ENCODE data around the gene SEMA4B.
"Not testable (repeated sequence)": the region's sequence is repeated elsewhere in the genome, so short reads cannot be mapped to it uniquely, and the experiment has no call there.

Gene SEMA4B

DNA sequence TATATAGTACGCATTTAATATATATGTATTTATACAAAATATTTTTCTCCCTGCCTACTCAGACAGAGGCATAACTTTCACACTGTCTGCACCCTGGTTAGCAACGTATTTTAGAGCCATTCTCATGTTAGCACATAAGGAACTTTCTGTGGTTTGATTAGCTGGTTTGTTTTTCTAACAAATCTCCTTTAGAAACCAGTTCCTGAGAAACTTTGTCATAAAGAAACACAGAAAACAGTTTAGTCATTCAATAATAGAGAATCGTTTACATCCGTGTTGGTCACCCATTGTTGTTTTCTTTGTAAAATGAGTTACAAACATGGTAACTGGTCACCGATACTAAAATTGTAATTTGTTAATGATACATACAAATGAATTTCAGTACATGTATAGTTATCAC, 58.4 kb downstream of the SEMA4B start:
- no peaks in the 10 kb centered on the region for H3K9me3 ChIP-seq (ENCODE audit: control insufficient read depth, low read depth, low read length)
- H3K27me3 ChIP-seq (ENCODE audit: control insufficient read depth, insufficient read depth, low read length), result no peaks in the 10 kb centered on the region
- no peak overlapping the region for H3K9ac ChIP-seq (ENCODE audit: low read length)
- H3K36me3 ChIP-seq (ENCODE audit: control insufficient read depth, low read depth, low read length), result no peaks in the 10 kb centered on the region
- H3K4me1 ChIP-seq (ENCODE audit: control insufficient read depth, low read depth, low read length), result peaks cover 3% of the 10 kb centered on the region
- no peak overlapping the region for H3K4me3 ChIP-seq (ENCODE audit: low read length)
- H3K27ac ChIP-seq (ENCODE audit: low read length), result no peak overlapping the region

DNA sequence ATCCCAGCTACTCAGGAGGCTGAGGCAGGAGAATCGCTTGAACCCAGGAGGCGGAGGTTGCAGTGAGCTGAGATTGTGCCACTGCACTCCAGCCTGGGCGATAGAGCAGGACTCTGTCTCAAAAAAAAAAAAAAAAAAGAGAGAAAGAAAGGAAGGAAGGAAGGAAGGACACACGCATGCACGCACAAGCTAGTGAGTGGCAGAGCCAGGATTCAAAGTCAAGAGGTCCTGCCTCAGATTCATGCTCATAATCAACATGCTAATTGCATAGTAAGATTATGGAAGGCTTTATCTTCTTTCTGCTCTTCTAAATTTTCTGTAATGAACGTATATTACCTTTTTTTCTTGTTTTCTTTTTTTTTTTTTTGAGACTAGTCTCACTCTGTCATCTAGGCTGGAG, 59.6 kb downstream of the SEMA4B start:
- H3K9ac ChIP-seq (ENCODE audit: low read length); H3K27ac ChIP-seq (ENCODE audit: low read length); H3K9me3 ChIP-seq (ENCODE audit: control insufficient read depth, low read depth, low read length); H3K4me3 ChIP-seq (ENCODE audit: low read length); H3K4me1 ChIP-seq (ENCODE audit: control insufficient read depth, low read depth, low read length); H3K36me3 ChIP-seq (ENCODE audit: control insufficient read depth, low read depth, low read length); H3K27me3 ChIP-seq (ENCODE audit: control insufficient read depth, insufficient read depth, low read length): not testable (repeated sequence)

DNA sequence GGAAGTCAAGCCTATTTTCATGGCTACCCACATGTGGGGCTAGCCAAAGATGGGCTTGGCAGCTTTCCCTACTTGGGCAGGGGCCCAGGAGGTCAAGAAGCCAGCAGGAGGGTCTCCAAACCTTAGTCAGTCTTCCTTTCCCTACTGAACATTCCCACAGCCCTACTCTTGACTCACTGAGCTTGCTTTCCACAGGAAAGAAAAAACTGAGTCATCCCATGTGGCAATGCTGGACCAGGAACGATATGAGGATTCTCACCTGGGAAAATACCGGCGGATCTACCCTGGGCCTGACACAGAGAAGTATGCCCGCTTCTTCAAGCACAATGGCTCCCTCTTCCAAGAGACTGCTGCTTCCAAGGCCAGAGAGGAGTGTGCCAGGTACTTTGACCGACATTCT, 60.7 kb downstream of the SEMA4B start:
- H3K27me3 ChIP-seq (ENCODE audit: control insufficient read depth, insufficient read depth, low read length), result no peaks in the 10 kb centered on the region
- peaks cover 1% of the 10 kb centered on the region for H3K36me3 ChIP-seq (ENCODE audit: control insufficient read depth, low read depth, low read length)
- no peaks in the 10 kb centered on the region for H3K9me3 ChIP-seq (ENCODE audit: control insufficient read depth, low read depth, low read length)
- H3K4me3 ChIP-seq (ENCODE audit: low read length), result no peak overlapping the region
- H3K9ac ChIP-seq (ENCODE audit: low read length), result no peak overlapping the region
- H3K27ac ChIP-seq (ENCODE audit: low read length), result no peak overlapping the region
- H3K4me1 ChIP-seq (ENCODE audit: control insufficient read depth, low read depth, low read length), result peaks cover 12% of the 10 kb centered on the region

DNA sequence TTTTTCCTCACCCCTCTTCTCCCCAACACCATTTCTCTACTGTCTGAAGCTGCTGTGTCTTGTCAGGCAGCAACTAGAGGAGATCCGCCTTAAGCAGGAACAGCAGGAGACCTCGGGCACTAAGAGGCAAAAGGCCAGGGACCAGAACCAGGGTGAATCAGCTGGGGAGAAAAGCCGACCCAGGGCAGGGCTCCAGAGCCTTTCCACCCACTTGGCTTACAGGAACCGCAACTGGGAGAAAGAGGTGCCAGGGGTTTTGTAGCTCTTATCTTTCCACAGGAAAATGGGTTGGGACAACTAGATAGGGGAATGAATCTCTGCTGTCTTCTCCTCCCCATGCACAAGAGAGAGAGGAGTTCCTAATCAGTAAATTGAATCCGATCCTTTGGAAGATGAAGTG, 61.3 kb downstream of the SEMA4B start:
- Histone ChIP-seq H3K4me3 (ENCODE audit: low read length) (no peak overlapping the region), H3K4me1 (ENCODE audit: control insufficient read depth, low read depth, low read length) (peaks cover 17% of the 10 kb centered on the region), H3K27ac (ENCODE audit: low read length) (no peak overlapping the region), H3K27me3 (ENCODE audit: control insufficient read depth, insufficient read depth, low read length) (no peaks in the 10 kb centered on the region), H3K36me3 (ENCODE audit: control insufficient read depth, low read depth, low read length) (peaks cover 4% of the 10 kb centered on the region), H3K9ac (ENCODE audit: low read length) (no peak overlapping the region), H3K9me3 (ENCODE audit: control insufficient read depth, low read depth, low read length) (no peaks in the 10 kb centered on the region)

DNA sequence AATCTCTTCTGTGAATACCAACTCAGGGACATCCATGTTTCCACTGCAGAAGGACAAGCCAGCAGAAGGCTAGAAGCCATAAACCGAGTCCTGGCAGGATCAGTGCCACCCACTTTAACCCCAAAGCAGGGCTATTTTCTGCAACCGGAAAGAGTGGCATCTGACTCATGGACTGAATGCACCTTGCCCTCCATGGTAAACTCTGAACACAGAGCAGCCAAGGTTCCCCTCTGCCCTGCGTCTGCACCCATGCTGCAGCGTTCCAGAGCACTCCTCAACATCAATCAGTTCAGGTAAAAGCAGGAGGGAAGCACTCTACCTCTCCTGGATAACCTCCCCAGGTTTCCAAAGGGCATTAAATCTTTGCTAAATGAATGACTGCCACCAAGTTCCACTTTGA, 63.5 kb downstream of the SEMA4B start:
- H3K27ac ChIP-seq (ENCODE audit: low read length), result peak overlapping the region; percentile 97
- H3K36me3 ChIP-seq (ENCODE audit: control insufficient read depth, low read depth, low read length), result peaks cover 10% of the 10 kb centered on the region
- H3K4me1 ChIP-seq (ENCODE audit: control insufficient read depth, low read depth, low read length), result peaks cover 27% of the 10 kb centered on the region
- H3K4me3 ChIP-seq (ENCODE audit: low read length), result peak overlapping the region; percentile 94
- no peaks in the 10 kb centered on the region for H3K9me3 ChIP-seq (ENCODE audit: control insufficient read depth, low read depth, low read length)
- H3K27me3 ChIP-seq (ENCODE audit: control insufficient read depth, insufficient read depth, low read length), result no peaks in the 10 kb centered on the region
- peak overlapping the region; percentile 95 for H3K9ac ChIP-seq (ENCODE audit: low read length)

DNA sequence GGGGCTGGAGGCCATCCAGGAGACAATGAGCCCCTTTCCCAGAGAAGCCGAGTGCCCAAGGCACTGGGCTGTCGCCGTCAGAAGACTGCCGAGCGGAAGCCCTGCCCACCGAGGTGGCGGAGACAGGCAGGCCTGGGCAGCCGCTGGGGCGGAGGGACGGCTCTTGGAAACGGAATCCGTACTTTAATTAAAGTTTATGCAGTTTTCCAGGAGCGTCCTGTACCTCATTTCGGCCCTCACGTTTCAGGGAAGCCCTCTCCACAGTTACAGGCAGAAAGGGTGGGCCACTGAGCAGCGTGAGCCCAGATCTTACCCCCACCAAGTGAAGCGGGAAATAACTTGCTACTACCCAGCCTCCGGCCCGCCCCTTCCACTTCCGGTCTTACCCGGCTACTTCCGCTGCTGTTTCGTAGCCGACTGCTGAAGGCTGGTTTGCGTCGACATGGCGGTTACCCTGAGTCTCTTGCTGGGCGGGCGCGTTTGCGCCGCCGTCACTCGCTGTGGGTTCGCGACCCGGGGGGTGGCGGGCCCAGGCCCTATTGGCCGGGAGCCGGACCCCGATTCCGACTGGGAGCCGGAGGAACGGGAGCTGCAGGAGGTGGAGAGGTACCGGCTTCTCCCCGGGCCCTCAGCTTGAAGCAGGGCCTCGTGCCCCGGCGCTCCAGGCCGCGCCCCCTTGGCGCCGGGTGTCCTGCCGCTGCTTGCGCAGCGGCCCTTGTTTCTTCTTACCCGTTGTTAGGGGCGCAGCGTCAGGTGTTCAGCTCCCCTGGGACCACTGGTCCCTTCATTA, 64.3 kb downstream of the SEMA4B start, which contains the start of gene NGRN:
Gene NGRN (plus strand): TSS at position 402 of the 790 bp plus-strand sequence. CDS start 41 bp downstream, at position 443.
- H3K27me3 ChIP-seq (ENCODE audit: control insufficient read depth, insufficient read depth, low read length), result no peaks in the 10 kb centered on the region
- peaks cover 18% of the 10 kb centered on the region for H3K36me3 ChIP-seq (ENCODE audit: control insufficient read depth, low read depth, low read length)
- H3K9me3 ChIP-seq (ENCODE audit: control insufficient read depth, low read depth, low read length), result no peaks in the 10 kb centered on the region
- H3K4me1 ChIP-seq (ENCODE audit: control insufficient read depth, low read depth, low read length), result peaks cover 27% of the 10 kb centered on the region
- peak within 1 kb of the TSS; percentile 95 for H3K9ac ChIP-seq (ENCODE audit: low read length)
- H3K27ac ChIP-seq (ENCODE audit: low read length), result peak within 1 kb of the TSS; percentile 97
- peak within 1 kb of the TSS; percentile 94 for H3K4me3 ChIP-seq (ENCODE audit: low read length)

DNA sequence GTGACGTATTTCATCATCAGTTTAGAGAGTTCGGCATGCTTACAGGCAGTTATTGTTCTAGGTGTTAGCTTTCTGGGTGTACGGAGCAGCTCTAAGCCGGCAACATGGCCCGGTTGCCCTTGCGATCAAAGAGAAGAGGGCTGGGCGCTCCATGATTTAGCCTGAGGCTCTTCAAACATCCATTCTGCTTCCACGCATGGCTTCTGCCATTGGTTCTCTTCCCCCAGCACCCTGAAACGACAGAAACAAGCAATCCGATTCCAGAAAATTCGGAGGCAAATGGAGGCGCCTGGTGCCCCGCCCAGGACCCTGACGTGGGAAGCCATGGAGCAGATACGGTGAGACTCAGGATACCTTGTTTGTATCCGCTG, 64.9 kb downstream of the SEMA4B start:
- H3K4me3 ChIP-seq (ENCODE audit: low read length), result peak overlapping the region; percentile 94
- H3K9me3 ChIP-seq (ENCODE audit: control insufficient read depth, low read depth, low read length), result no peaks in the 10 kb centered on the region
- peaks cover 27% of the 10 kb centered on the region for H3K4me1 ChIP-seq (ENCODE audit: control insufficient read depth, low read depth, low read length)
- H3K27ac ChIP-seq (ENCODE audit: low read length), result peak overlapping the region; percentile 97
- peaks cover 24% of the 10 kb centered on the region for H3K36me3 ChIP-seq (ENCODE audit: control insufficient read depth, low read depth, low read length)
- H3K9ac ChIP-seq (ENCODE audit: low read length), result peak overlapping the region; percentile 95
- H3K27me3 ChIP-seq (ENCODE audit: control insufficient read depth, insufficient read depth, low read length), result no peaks in the 10 kb centered on the region

DNA sequence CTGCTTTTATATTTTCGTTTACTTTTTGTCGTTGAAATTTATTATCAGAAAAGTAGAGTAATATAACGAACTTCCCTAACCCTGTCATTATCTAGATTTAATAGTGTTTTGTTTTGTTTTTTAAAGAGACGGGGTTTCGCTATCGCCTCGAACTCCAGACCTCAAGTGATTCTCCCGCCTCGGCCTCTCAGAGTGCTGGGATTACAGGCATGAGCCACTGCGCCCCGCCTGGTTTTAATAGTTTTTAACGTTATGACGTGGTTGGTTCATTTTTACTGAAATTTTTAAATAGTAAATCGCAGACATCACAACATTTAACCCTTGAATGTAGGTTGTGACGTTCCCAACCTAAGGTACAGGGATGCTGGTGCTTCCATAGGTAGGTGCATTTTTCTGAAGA, 65.4 kb downstream of the SEMA4B start:
- Histone ChIP-seq H3K36me3 (ENCODE audit: control insufficient read depth, low read depth, low read length) (peaks cover 28% of the 10 kb centered on the region), H3K4me1 (ENCODE audit: control insufficient read depth, low read depth, low read length) (peaks cover 27% of the 10 kb centered on the region), H3K4me3 (ENCODE audit: low read length) (peak overlapping the region; percentile 94), H3K27ac (ENCODE audit: low read length) (peak overlapping the region; percentile 97), H3K27me3 (ENCODE audit: control insufficient read depth, insufficient read depth, low read length) (no peaks in the 10 kb centered on the region), H3K9ac (ENCODE audit: low read length) (peak overlapping the region; percentile 95), H3K9me3 (ENCODE audit: control insufficient read depth, low read depth, low read length) (no peaks in the 10 kb centered on the region)

DNA sequence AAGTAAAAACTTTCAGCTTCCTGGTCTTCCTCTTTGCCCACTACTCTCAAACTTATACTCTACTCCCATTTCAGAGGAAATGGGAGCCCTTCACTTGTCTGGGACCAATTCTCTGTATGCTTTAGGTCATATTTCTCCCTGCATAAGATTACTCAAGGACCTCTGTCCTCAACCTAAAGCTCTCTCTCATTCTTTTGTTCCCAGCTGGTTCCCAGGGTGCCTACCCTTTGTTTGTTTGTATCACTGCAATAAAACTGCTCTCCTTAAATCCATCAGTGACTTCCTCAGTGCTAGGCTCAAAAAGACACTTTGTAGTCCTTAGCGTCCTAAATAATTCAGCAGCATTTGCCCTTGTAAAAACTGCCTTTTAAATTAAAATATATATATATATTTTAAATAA, 67.3 kb downstream of the SEMA4B start:
- H3K27me3 ChIP-seq (ENCODE audit: control insufficient read depth, insufficient read depth, low read length), result no peaks in the 10 kb centered on the region
- no peak overlapping the region for H3K9ac ChIP-seq (ENCODE audit: low read length)
- H3K36me3 ChIP-seq (ENCODE audit: control insufficient read depth, low read depth, low read length), result peaks cover 45% of the 10 kb centered on the region
- H3K4me1 ChIP-seq (ENCODE audit: control insufficient read depth, low read depth, low read length), result peaks cover 27% of the 10 kb centered on the region
- H3K4me3 ChIP-seq (ENCODE audit: low read length), result no peak overlapping the region
- H3K27ac ChIP-seq (ENCODE audit: low read length), result no peak overlapping the region
- H3K9me3 ChIP-seq (ENCODE audit: control insufficient read depth, low read depth, low read length), result no peaks in the 10 kb centered on the region

DNA sequence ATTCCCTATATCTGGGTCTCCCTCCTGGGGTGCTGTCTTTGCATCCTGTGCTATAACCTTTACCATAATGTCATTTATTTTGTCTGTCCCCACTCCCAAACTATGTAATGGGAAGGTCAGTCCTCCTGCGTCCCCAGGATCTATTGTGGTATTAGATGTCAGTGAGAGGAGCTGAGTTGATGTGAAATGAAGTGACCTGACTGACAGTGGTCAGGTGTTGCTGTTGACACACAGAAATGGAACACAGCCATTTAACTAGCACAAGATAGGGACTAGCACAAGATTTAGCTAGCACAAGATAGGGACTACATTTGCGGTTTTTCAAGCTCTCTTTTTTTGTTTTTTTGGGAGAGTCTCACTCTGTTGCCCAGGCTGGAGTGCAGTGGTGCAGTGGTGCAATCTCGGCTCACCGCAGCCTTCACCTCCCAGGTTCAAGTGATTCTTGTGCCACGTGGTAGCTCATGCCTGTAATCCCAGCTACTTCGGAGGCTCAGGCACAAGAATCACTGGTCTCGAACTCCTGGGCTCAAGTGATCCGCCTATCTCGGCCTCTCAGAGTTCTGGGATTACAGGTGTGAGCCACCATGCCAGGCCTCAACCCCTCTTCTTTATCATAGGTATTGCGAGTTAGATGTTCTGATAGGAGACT, 69.5 kb downstream of the SEMA4B start:
- Histone ChIP-seq H3K36me3 (ENCODE audit: control insufficient read depth, low read depth, low read length) (peaks cover 45% of the 10 kb centered on the region), H3K27me3 (ENCODE audit: control insufficient read depth, insufficient read depth, low read length) (no peaks in the 10 kb centered on the region), H3K27ac (ENCODE audit: low read length) (no peak overlapping the region), H3K9me3 (ENCODE audit: control insufficient read depth, low read depth, low read length) (no peaks in the 10 kb centered on the region), H3K4me1 (ENCODE audit: control insufficient read depth, low read depth, low read length) (peaks cover 18% of the 10 kb centered on the region), H3K4me3 (ENCODE audit: low read length) (no peak overlapping the region), H3K9ac (ENCODE audit: low read length) (no peak overlapping the region)

DNA sequence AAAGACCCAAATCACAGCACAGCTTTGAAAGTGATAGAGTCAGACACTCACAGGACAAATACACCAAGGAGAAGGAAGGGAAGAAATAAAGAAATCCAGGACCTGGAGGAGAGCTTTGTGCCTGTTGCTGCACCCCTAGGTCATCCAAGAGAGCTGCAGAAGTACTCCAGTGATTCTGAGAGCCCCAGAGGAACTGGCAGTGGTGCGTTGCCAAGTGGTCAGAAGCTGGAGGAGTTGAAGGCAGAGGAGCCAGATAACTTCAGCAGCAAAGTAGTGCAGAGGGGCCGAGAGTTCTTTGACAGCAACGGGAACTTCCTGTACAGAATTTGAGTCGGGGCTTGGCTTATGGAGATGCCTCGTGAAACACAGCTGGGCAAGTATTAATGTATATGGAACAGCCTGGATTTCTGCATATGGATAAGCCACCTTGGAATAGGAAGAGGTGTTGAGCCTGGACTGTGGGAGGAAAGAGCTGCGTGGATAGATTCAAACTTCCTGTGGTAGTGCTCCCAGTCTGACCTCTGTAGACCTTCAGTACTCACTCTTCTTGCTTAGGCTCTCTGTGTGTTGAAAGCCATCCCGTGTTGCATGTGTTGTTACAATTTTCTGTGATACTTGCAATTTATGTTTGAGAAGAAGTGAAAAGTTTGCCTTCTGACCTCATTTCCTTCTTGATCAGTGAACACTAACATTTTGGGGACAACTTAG, 70.5 kb downstream of the SEMA4B start:
- Histone ChIP-seq H3K4me1 (ENCODE audit: control insufficient read depth, low read depth, low read length) (peaks cover 17% of the 10 kb centered on the region), H3K9ac (ENCODE audit: low read length) (no peak overlapping the region), H3K36me3 (ENCODE audit: control insufficient read depth, low read depth, low read length) (peaks cover 45% of the 10 kb centered on the region), H3K4me3 (ENCODE audit: low read length) (no peak overlapping the region), H3K27ac (ENCODE audit: low read length) (no peak overlapping the region), H3K9me3 (ENCODE audit: control insufficient read depth, low read depth, low read length) (no peaks in the 10 kb centered on the region), H3K27me3 (ENCODE audit: control insufficient read depth, insufficient read depth, low read length) (no peaks in the 10 kb centered on the region)

Measured in iPS-18a (cell line).